HUES64 (cell line): ENCODE results near the gene STX7.

Experiments
- H3K27ac ChIP-seq: 2 replicates; pipeline ENCODE4 v1.7.0; 2013; ENCODE audit warnings: low read depth, low read length, inconsistent platforms
- H3K27me3 ChIP-seq: 2 replicates; pipeline ENCODE4 v1.6.1; 2013; ENCODE audit warnings: mild to moderate bottlenecking, low read length; ENCODE audit not compliant: insufficient read depth
- H3K36me3 ChIP-seq: 2 replicates; pipeline ENCODE4 v1.6.1; 2013; ENCODE audit warnings: mild to moderate bottlenecking, low read length; ENCODE audit not compliant: insufficient read depth
- H3K4me1 ChIP-seq: 2 replicates; pipeline ENCODE4 v1.6.1; 2013; ENCODE audit warnings: mild to moderate bottlenecking, low read length, moderate library complexity; ENCODE audit not compliant: insufficient read depth
- H3K4me3 ChIP-seq: 2 replicates; pipeline ENCODE4 v1.5.1; 2013; ENCODE audit warnings: mild to moderate bottlenecking, low read length, moderate library complexity
- H3K9ac ChIP-seq: 2 replicates; pipeline ENCODE4 v1.6.1; 2013; ENCODE audit warnings: mild to moderate bottlenecking, low read depth, low read length
- H3K9me3 ChIP-seq: 2 replicates; pipeline ENCODE4 v1.6.1; 2013; ENCODE audit warnings: low read depth, low read length; ENCODE audit not compliant: insufficient read depth
- WGBS: fragments of 150-250, 120-280 bp; methylation state at CpG from one replicate; pipeline ENCODE4 v1.1.7; 2013; ENCODE audit warnings: missing lambda C conversion rate; 5-methylcytosine and 5-hydroxymethylcytosine counted together

Gene STX7

DNA sequence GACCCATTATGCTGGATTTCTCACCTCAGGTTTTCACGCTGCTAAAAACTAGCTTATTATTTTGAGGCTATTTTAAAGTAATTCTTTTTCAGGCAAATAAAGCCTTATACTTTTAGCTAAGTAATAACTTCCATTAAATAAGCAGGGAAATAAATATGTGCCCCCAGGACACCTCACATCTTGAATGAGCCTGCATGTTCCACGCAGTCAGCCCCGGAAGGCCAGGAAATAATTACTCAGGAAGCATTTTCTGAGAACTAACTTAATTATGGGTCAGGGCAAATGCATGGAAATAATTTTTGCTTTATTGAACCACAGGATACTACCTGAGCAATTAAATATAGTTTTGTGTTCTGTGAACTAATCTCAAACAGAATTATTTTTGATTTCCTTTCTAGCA, 41.1 kb downstream of the STX7 start:
- Histone ChIP-seq H3K4me1 (no peaks in the 10 kb centered on the region), H3K9me3 (no peaks in the 10 kb centered on the region), H3K27me3 (no peaks in the 10 kb centered on the region), H3K9ac (no peak overlapping the region), H3K4me3 (no peak overlapping the region), H3K27ac (no peak overlapping the region), H3K36me3 (peaks cover 46% of the 10 kb centered on the region)
- 94% methylated on average over 2 of the region's 3 CpGs for WGBS

DNA sequence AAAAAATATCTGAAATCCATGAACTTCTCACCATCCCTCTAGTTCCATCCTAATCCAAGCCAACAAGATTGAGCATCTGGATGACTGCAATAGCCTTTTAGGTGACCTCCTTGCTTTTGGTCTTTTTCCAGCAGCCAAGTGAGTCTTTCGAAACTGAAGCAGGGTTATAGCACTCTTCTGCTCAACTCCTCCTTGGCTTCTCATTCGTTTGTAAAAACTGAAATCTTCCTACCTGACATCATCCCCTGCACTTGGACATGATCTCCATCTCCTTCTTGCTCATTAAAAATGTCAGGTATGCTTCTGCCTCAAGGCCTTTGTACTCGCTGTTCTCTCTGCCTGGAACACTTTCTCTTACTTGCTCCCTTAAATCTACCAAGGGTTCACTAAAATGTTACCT, 46.0 kb downstream of the STX7 start:
- Histone ChIP-seq H3K27ac (no peak overlapping the region), H3K4me3 (no peak overlapping the region), H3K4me1 (no peaks in the 10 kb centered on the region), H3K36me3 (peaks cover 86% of the 10 kb centered on the region), H3K27me3 (no peaks in the 10 kb centered on the region), H3K9ac (no peak overlapping the region), H3K9me3 (no peaks in the 10 kb centered on the region)
- 94% methylated on average over 3 of the region's 3 CpGs for WGBS

DNA sequence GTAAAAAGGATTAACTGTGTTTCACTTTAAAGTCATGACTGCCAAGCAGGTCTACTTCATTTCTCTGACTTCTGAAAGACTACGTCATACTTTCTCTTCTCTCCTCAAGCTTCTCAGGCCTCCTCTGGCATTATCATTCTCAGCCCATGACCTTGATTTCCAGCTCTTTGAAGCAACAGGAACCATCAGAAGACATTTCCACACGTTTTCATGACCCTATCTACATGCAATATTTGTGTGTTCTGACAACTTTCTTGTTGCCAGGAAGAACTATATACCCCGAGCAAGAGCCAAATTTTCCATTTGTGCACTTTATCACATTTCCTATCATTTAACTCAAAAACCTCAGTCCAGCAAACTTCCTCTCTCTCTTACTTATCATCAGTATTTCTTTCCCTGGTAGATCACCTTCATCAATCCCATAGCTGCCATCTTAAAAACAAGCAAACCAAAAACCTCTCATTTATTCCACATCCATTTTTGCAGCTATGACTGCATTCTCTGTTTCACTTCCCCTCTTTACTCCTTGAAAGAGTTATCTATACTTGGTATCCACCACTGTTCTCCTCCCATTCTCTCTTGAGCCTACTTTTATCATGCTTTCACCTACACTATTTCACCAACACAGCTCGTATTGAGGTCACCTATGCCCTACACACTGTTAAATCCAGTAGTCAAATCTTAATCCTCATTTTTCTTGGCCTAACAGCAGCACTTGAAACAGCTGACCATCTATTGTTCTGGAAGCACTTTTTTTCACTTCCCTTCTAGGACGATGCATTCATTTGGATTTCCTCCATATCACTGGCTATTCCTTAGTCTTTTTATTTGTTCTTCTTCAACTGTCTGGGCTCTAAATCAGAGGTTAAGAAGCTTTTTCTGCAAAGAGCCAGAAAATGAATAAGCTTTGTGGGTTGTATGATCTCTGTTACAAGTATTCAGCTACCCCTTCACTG, 47.1 kb downstream of the STX7 start:
- WGBS: 92% methylated on average over 5 of the region's 5 CpGs
- H3K36me3 ChIP-seq: peaks cover 90% of the 10 kb centered on the region
- H3K27ac ChIP-seq: no peak overlapping the region
- no peak overlapping the region for H3K4me3 ChIP-seq
- H3K4me1 ChIP-seq: no peaks in the 10 kb centered on the region
- no peaks in the 10 kb centered on the region for H3K9me3 ChIP-seq
- H3K9ac ChIP-seq: no peak overlapping the region
- H3K27me3 ChIP-seq: no peaks in the 10 kb centered on the region

DNA sequence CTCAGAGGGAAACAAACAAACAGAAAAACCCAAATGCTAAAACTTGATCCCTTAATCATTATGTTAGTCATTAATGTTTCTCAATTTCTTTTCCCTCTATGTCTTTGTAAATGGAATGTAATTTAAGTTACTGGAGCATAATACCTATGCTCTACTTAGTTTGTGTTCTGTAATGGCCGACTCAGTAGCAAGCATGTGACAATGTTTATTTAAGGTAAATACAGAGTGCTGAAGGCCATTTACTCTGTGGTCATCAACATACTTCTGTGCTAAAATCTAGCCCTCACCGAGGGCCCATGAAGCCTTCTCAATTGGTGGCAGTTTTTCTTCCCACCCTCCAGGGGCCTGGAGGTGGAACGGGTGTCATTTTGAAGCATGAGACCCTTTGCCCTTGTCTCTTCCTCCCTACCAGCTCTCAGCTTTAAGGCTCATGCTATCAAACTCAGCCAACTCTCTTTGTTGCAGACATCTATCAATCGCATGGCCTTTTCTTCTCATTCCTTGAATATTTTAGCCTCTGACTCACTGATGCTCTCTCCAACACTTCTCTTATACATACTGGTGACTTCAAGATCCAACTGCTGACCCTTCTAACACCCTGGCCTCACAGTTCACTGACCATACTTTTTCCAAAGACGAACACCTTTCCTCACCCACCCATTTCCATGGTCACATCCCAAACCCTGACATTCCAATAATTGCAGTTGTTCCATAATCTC, 48.2 kb downstream of the STX7 start:
- no peaks in the 10 kb centered on the region for H3K4me1 ChIP-seq
- 89% methylated on average over 5 of the region's 5 CpGs for whole genome bisulfite sequencing
- H3K36me3 ChIP-seq: peaks cover 87% of the 10 kb centered on the region
- H3K4me3 ChIP-seq: no peak overlapping the region
- H3K9ac ChIP-seq: no peak overlapping the region
- no peaks in the 10 kb centered on the region for H3K9me3 ChIP-seq
- no peak overlapping the region for H3K27ac ChIP-seq
- H3K27me3 ChIP-seq: no peaks in the 10 kb centered on the region

DNA sequence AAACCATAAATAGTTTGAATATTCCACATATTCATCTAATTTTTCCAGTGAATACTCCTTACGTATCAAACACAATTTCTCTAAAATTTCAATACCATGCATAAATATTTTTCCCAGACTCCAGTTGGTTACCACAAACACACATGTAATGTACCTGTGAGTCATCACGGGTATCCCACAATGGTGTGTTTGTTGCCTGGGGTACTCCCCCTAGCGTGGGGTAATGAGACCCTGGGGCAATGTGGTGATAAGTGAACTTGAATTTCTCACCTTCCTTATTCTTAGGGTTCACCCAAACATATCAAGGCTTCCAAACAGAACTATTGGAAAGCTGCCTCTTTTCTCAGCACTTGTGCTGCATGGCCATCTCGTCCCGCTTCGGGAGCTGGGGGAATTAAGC, 51.0 kb downstream of the STX7 start:
- Histone ChIP-seq H3K9ac (no peak overlapping the region), H3K27me3 (no peaks in the 10 kb centered on the region), H3K4me3 (no peak overlapping the region), H3K9me3 (no peaks in the 10 kb centered on the region), H3K4me1 (no peaks in the 10 kb centered on the region), H3K27ac (no peak overlapping the region), H3K36me3 (peaks cover 80% of the 10 kb centered on the region)
- WGBS: 95% methylated on average over 6 of the region's 6 CpGs

DNA sequence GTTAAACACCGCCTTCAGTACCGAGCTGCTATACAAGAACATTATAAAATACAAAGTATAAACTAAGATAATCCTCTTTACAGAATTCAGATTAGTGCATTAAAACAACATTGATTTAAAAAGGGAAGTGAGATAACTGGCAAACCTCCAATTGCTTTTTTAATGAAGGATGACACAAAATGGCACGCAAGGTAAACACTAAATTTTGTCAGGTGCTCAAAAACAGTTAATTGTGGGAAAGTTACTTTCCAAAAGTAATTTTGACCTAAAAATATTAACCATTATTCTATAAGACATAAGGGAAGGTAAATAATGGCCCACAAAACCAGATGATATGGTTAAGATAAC, 53.3 kb downstream of the STX7 start:
- H3K9ac ChIP-seq: no peak overlapping the region
- H3K27me3 ChIP-seq: no peaks in the 10 kb centered on the region
- H3K4me1 ChIP-seq: no peaks in the 10 kb centered on the region
- 100% methylated on average over 3 of the region's 3 CpGs for WGBS
- H3K9me3 ChIP-seq: no peaks in the 10 kb centered on the region
- peaks cover 64% of the 10 kb centered on the region for H3K36me3 ChIP-seq
- no peak overlapping the region for H3K4me3 ChIP-seq
- no peak overlapping the region for H3K27ac ChIP-seq

DNA sequence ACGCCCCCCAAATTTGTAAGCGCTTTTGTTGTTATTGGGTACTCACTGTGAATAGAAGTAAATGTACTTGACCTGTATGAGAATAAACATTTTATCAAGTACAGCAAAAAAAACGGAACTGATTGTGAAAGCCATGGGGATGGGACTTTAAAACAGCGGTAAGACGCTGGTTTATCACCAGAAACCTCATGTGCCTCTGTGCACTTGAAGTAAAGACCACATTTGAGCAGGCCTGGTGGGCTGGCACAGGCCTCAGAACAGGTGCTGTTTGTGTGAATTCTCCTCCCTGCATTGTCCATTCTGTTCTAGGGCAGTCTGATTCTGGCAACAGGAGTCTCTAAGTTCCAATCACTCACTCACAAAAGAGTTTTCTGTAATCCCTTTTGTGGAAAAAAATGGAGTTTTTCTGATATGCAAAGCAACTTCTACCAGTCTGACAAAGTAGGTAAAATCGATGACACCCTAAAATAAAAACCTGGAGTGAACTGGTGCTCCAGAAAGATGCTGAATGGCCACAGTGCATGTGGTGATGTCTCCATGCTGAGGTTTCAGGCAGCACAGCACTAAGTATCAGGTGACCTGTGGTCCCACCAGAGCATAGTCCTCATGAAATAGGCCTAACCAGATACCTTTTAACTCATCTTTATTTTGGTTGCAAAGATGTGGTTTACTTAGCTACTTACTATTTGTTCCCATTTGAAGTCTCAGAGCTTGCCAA, 53.9 kb downstream of the STX7 start:
- Histone ChIP-seq H3K36me3 (peaks cover 61% of the 10 kb centered on the region), H3K9ac (no peak overlapping the region), H3K4me1 (no peaks in the 10 kb centered on the region), H3K27ac (no peak overlapping the region), H3K9me3 (no peaks in the 10 kb centered on the region), H3K27me3 (no peaks in the 10 kb centered on the region), H3K4me3 (no peak overlapping the region)
- WGBS: 91% methylated on average over 5 of the region's 6 CpGs

DNA sequence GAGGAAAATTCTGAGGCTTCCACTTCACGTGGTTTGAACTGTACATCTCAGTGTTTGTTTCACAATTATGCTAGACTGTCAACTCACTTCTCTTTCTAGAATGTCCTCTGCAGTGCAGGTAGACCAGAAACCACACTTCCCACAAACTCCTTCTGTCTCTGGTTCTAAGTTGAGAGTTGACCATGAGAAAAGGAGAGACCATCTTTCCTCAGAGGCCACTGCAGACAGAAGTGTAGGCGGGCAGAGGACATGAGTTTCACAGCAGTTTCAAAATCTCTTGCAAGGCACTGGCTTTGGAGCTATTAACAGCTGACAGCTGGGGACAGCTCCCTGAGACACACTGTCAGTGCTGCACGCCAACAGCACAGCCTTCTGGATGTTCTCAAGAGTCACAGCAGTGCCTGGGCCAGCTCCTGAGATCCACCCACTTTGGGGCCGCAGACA, 56.2 kb downstream of the STX7 start:
- Histone ChIP-seq H3K9ac (no peak overlapping the region), H3K27ac (no peak overlapping the region)

DNA sequence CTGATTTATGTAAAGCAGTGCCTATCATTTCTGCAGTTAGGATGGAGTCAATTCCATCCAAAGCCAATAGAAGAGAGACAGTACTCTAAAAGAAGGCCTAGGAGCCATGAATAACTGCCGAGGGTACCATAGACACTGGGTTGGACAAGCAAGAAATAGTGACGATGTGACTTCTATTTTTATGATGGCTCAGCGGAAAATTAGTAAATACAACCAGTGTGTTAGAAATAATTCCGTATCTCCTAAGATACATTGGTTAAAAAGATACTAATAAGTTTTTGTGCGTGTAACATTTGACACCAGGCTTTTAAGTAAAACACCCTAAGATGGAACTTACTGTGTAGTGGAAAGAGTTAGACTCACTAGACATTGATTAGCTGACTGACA, 66.1 kb downstream of the STX7 start:
- H3K27ac ChIP-seq: no peak overlapping the region
- no peaks in the 10 kb centered on the region for H3K36me3 ChIP-seq
- no peaks in the 10 kb centered on the region for H3K27me3 ChIP-seq
- H3K9ac ChIP-seq: no peak overlapping the region
- no peak overlapping the region for H3K4me3 ChIP-seq
- H3K9me3 ChIP-seq: peaks cover 10% of the 10 kb centered on the region
- WGBS: 93% methylated on average over 5 of the region's 5 CpGs
- H3K4me1 ChIP-seq: peaks cover 15% of the 10 kb centered on the region

More for the DNA sequence above, 56.2 kb downstream of the STX7 start:
- Histone ChIP-seq H3K9me3 (no peaks in the 10 kb centered on the region), H3K27me3 (no peaks in the 10 kb centered on the region), H3K36me3 (peaks cover 39% of the 10 kb centered on the region), H3K4me3 (no peak overlapping the region), H3K4me1 (no peaks in the 10 kb centered on the region)
- 92% methylated on average over 4 of the region's 4 CpGs for WGBS

DNA sequence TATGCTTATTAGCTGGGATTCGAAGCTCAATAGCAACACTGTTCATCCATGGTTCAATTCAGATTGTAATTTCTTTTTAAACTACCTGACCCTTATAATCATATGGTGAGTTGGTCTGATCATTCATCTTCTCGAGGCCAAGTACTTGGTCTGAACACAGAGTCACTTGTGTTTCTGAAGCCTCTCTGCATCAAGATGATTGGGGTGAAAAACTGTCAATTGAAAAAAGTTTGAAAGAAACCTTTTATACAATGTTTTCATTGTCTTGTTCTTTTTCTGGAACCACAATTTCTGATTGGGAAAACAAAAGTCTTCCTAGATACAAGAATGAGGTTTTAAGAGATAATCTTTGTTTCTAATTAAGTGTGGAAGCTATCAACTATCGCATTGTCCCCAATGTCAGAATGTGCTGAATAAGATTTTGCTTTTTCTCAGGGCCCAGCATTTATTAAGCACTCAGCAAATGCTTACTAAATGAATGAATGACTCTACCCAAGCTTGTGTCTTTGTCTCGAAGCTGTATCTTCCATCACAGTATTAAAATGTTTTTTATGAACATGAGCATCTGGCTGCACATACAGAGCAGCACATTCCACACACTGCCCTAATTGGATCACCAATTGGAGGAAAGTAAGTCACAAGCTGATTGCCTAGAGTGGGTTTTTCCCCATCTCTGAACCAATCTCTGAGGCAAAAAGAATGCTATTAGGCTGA, 66.6 kb downstream of the STX7 start:
- Histone ChIP-seq H3K9ac (no peak overlapping the region), H3K36me3 (no peaks in the 10 kb centered on the region), H3K27me3 (no peaks in the 10 kb centered on the region), H3K4me1 (peaks cover 15% of the 10 kb centered on the region), H3K27ac (no peak overlapping the region), H3K9me3 (peaks cover 15% of the 10 kb centered on the region), H3K4me3 (no peak overlapping the region)
- WGBS: 90% methylated on average over 4 of the region's 4 CpGs
